Measurements from ENCODE around the gene GABRD.

Gene GABRD

GRCh38 chr1:1985375-1986050 lies 33.6 kb upstream of the GABRD start:
- DNase-seq (ENCODE audit: low read depth) = no peak

GRCh38 chr1:1986451-1987141 lies 32.5 kb upstream of the GABRD start:
- DNase-seq (ENCODE audit: low read depth) = no peak

GRCh38 chr1:1987142-1987510 lies 32.0 kb upstream of the GABRD start:
- DNase-seq (ENCODE audit: low read depth) = no peak

GRCh38 chr1:1988061-1988945 lies 30.8 kb upstream of the GABRD start:
- no peak for DNase-seq (ENCODE audit: low read depth)

GRCh38 chr1:1989102-1989542 lies 30.0 kb upstream of the GABRD start:
- DNase-seq (ENCODE audit: low read depth) = no peak

GRCh38 chr1:1989789-1990188 lies 29.4 kb upstream of the GABRD start:
- DNase-seq (ENCODE audit: low read depth) = no peak

- DNase-seq (ENCODE audit: low read depth) = no peak
Measured at GRCh38 chr1:1990222-1990621, 28.9 kb upstream of the GABRD start.

GRCh38 chr1:1994536-1994935 lies 24.6 kb upstream of the GABRD start:
- DNase-seq (ENCODE audit: low read depth) = no peak

GRCh38 chr1:1996207-1996651 lies 22.9 kb upstream of the GABRD start:
- no peak for DNase-seq (ENCODE audit: low read depth)

GRCh38 chr1:1997576-1997975 lies 21.6 kb upstream of the GABRD start:
- DNase-seq (ENCODE audit: low read depth) = no peak

- DNase-seq (ENCODE audit: low read depth) = no peak
Measured at GRCh38 chr1:2000432-2000831, 18.7 kb upstream of the GABRD start.

GRCh38 chr1:2000850-2001249 lies 18.3 kb upstream of the GABRD start:
- no peak for DNase-seq (ENCODE audit: low read depth)

GRCh38 chr1:2001773-2002411 lies 17.3 kb upstream of the GABRD start:
- no peak for DNase-seq (ENCODE audit: low read depth)

GRCh38 chr1:2003541-2004131 lies 15.5 kb upstream of the GABRD start, which contains the start of gene CFAP74:
CFAP74 (minus strand) TSS chr1:2003786; CDS start chr1:1990956, 12,830 bp downstream.
- DNase-seq (ENCODE audit: low read depth) = no peak

- no peak for DNase-seq (ENCODE audit: low read depth)
Measured at GRCh38 chr1:2004856-2005255, 14.3 kb upstream of the GABRD start.

GRCh38 chr1:2009101-2010053 lies 9.8 kb upstream of the GABRD start:
- DNase-seq (ENCODE audit: low read depth) = no peak

GRCh38 chr1:2014181-2014580 lies 5.0 kb upstream of the GABRD start:
- no peak for DNase-seq (ENCODE audit: low read depth)

GRCh38 chr1:2014741-2015735 lies 4.1 kb upstream of the GABRD start:
- DNase-seq (ENCODE audit: low read depth) = no peak

GRCh38 chr1:2016123-2016522 lies 3.0 kb upstream of the GABRD start:
- no peak for DNase-seq (ENCODE audit: low read depth)

All from activated T-cell treated with anti-CD3 and anti-CD28 coated beads for 1 hour (primary cell).